Activated CD8-positive, alpha-beta T cell treated with anti-CD3 and anti-CD28 coated beads for 36 hours (primary cell): ENCODE measurements around the gene PTGFR. TPM values are rescaled to one million over a fixed set of nuclear protein-coding genes. Genes with fewer than 3 reads are reported as not detected.

Source experiments
- ATAC-seq: fragments of 200-7000 bp; cut with Tn5 transposase; one replicate; pipeline ENCODE4 v1.10.0; 2021; ENCODE audit warnings: mild to moderate bottlenecking, moderate library complexity
- CTCF ChIA-PET: fragments of 350-600 bp; sonication (Branson Sonifier 250); formaldehyde crosslinking; loops from one replicate; lab custom pipeline; 2021; ENCODE audit warnings: antibody characterized with exemption; lab: Charles Lee
- POLR2A ChIA-PET: fragments of 350-600 bp; sonication (Branson Sonifier 250); formaldehyde crosslinking; loops from one replicate; lab custom pipeline; 2021; ENCODE audit warnings: antibody characterized with exemption; lab: Charles Lee
- DNase-seq: peaks from one replicate; pipeline ENCODE4 v3.0.0-alpha.2; 2020
- H3K27ac Mint-ChIP-seq: one replicate; pipeline ENCODE4 v1.8.0; 2021; ENCODE audit warnings: mild to moderate bottlenecking, mixed read lengths
- H3K27me3 Mint-ChIP-seq: one replicate; pipeline ENCODE4 v1.8.0; 2021; ENCODE audit warnings: mixed read lengths
- H3K36me3 Mint-ChIP-seq: one replicate; pipeline ENCODE4 v1.8.0; 2021; ENCODE audit warnings: low read depth, mixed read lengths
- H3K4me1 Mint-ChIP-seq: one replicate; pipeline ENCODE4 v1.8.0; 2021; ENCODE audit warnings: low read depth, mixed read lengths
- H3K4me3 Mint-ChIP-seq: one replicate; pipeline ENCODE4 v1.8.0; 2021; ENCODE audit warnings: mild to moderate bottlenecking, moderate library complexity, mixed read lengths
- H3K9me3 Mint-ChIP-seq: one replicate; pipeline ENCODE4 v1.8.0; 2021; ENCODE audit warnings: mixed read lengths
- CTCF ChIP-seq: fragments of 200-600 bp; IDR thresholded peaks from one replicate; pipeline ENCODE4 v1.8.0; 2022; ENCODE audit warnings: antibody characterized with exemption, mild to moderate bottlenecking
- intact Hi-C: fragments of 100-400 bp; cut with micrococcal nuclease; formaldehyde crosslinking; loops from one replicate; pipeline ENCODE4 v1.10.0; 2022
- total RNA-seq, 2 experiments: library from RNA; stranded (reverse); gene quantifications; one replicate each; pipeline ENCODE4 v1.2.3, GENCODE V29; 2021

The PTGFR gene
- total RNA-seq, 2 experiments from 2014 or later, result not detected

- ATAC-seq (no peak), DNase-seq (no peak)
- no peak overlapping the region for H3K27ac Mint-ChIP-seq
- H3K36me3 Mint-ChIP-seq, result no peaks in the 10 kb centered on the region
- ChIA-PET CTCF (no interaction called here), POLR2A (no interaction called here)
- H3K9me3 Mint-ChIP-seq, result no peaks in the 10 kb centered on the region
- H3K4me3 Mint-ChIP-seq, result no peak overlapping the region
- no peaks in the 10 kb centered on the region for H3K4me1 Mint-ChIP-seq
- intact Hi-C loops, result no loop called here
- no peaks in the 10 kb centered on the region for H3K27me3 Mint-ChIP-seq
- no peak for TF ChIP-seq CTCF
These were observed 22.3 kb upstream of the PTGFR start for GRCh38 chr1:78468521-78468920.

GRCh38 chr1:78469576-78469975 lies 21.2 kb upstream of the PTGFR start:
- Mint-ChIP-seq H3K27me3 (no peaks in the 10 kb centered on the region), H3K4me3 (no peak overlapping the region), H3K36me3 (no peaks in the 10 kb centered on the region), H3K9me3 (no peaks in the 10 kb centered on the region), H3K27ac (no peak overlapping the region), H3K4me1 (no peaks in the 10 kb centered on the region)
- ChIA-PET CTCF (no interaction called here), POLR2A (no interaction called here)
- DNase-seq, result no peak
- intact Hi-C loops, result no loop called here
- no peak for TF ChIP-seq CTCF
- ATAC-seq, result no peak

GRCh38 chr1:78471890-78472620 lies 18.7 kb upstream of the PTGFR start:
- Mint-ChIP-seq H3K4me3 (no peak overlapping the region), H3K4me1 (no peaks in the 10 kb centered on the region), H3K36me3 (no peaks in the 10 kb centered on the region), H3K27me3 (peaks cover 2% of the 10 kb centered on the region), H3K27ac (no peak overlapping the region), H3K9me3 (no peaks in the 10 kb centered on the region)
- no peak for TF ChIP-seq CTCF
- DNase-seq (no peak), ATAC-seq (no peak)
- ChIA-PET CTCF (no interaction called here), POLR2A (no interaction called here)
- intact Hi-C loops, result no loop called here

GRCh38 chr1:78472851-78473496 lies 17.8 kb upstream of the PTGFR start:
- intact Hi-C loops, result no loop called here
- Mint-ChIP-seq H3K27ac (no peak overlapping the region), H3K36me3 (no peaks in the 10 kb centered on the region), H3K4me3 (no peak overlapping the region), H3K27me3 (peaks cover 2% of the 10 kb centered on the region), H3K4me1 (no peaks in the 10 kb centered on the region), H3K9me3 (no peaks in the 10 kb centered on the region)
- ChIA-PET CTCF (no interaction called here), POLR2A (no interaction called here)
- TF ChIP-seq CTCF, result no peak
- ATAC-seq (no peak), DNase-seq (no peak)

GRCh38 chr1:78474092-78474491 lies 16.7 kb upstream of the PTGFR start:
- no peak for DNase-seq
- no peak for TF ChIP-seq CTCF
- ChIA-PET POLR2A (no interaction called here), CTCF (no interaction called here)
- no peaks in the 10 kb centered on the region for H3K9me3 Mint-ChIP-seq
- intact Hi-C loops, result no loop called here
- peaks cover 2% of the 10 kb centered on the region for H3K27me3 Mint-ChIP-seq
- ATAC-seq, result no peak
- no peak overlapping the region for H3K4me3 Mint-ChIP-seq
- H3K27ac Mint-ChIP-seq, result no peak overlapping the region
- no peaks in the 10 kb centered on the region for H3K36me3 Mint-ChIP-seq
- H3K4me1 Mint-ChIP-seq, result no peaks in the 10 kb centered on the region
